HCT116 (cell line): ENCODE data around the gene INTS3. TPM values are rescaled to one million over a fixed set of nuclear protein-coding genes. Genes with fewer than 3 reads are reported as not detected.

ENCODE experiments used
- ATAC-seq: fragments of 200-7000 bp; cut with Tn5 transposase; 2 replicates; pipeline ENCODE4 v1.9.1; 2020; ENCODE audit warnings: mild to moderate bottlenecking, moderate library complexity
- BruUV-seq: library from RNA; stranded (reverse); fragments of 400-500 nt; replicated peaks from 2 replicates; lab custom pipeline; 2021; lab: Mats Ljungman, UMichigan
- CTCF ChIA-PET: fragments of 300-600 bp; sonication (Branson Sonifier 250); formaldehyde crosslinking; loops from one replicate; lab custom pipeline; 2021; ENCODE audit warnings: antibody characterized with exemption; lab: Charles Lee
- POLR2A ChIA-PET: fragments of 300-600, 350-600 bp; sonication (Branson Sonifier 250); formaldehyde crosslinking; loops from one replicate; lab custom pipeline; 2021; ENCODE audit warnings: antibody characterized with exemption; lab: Charles Lee
- RAD21 ChIA-PET, 2 experiments: fragments of 300-600 bp; sonication (Branson Sonifier 250); formaldehyde crosslinking; loops; one replicate each; lab custom pipeline; 2023; ENCODE audit warnings: low total read pairs in 2 of 2; ENCODE audit not compliant: uncharacterized antibody in 2 of 2, unreplicated experiment in 2 of 2, low non-redundant PET in 1 of 2; lab: Charles Lee
- DNase-seq: peaks from one replicate; pipeline ENCODE4 v3.0.0-alpha.2; 2010; ENCODE audit warnings: low read depth, low spot score
- H2AFZ ChIP-seq: fragments of 200-600 bp; shearing (Covaris generic), sonication (generic); 2 replicates; pipeline ENCODE4 v1.6.1; 2017; ENCODE audit warnings: low read depth, mixed run types, mixed read lengths, antibody characterized with exemption, low read length; ENCODE audit not compliant: poor library complexity, severe bottlenecking
- H3K27ac ChIP-seq: 2 replicates; pipeline ENCODE4 v1.5.1; 2012; ENCODE audit warnings: low read depth, low read length
- H3K27me3 ChIP-seq: fragments of 200-600 bp; sonication (generic); 2 replicates; pipeline ENCODE4 v1.6.1; 2016; ENCODE audit warnings: mixed run types, low read length, mixed read lengths; ENCODE audit not compliant: insufficient read depth
- H3K36me3 ChIP-seq, 2 experiments: fragments of 200-500 bp in 1 of 2; fragments of 200-600 bp in 1 of 2; sonication (Bioruptor generic) in 1 of 2; sonication (generic) in 1 of 2; 2 replicates each; pipeline versions ENCODE4 v1.5.1 to v1.6.1; 2014 to 2016; ENCODE audit warnings: low read length in 2 of 2, inconsistent platforms in 1 of 2, mixed read lengths in 1 of 2, mixed run types in 1 of 2; ENCODE audit not compliant: insufficient read depth in 2 of 2, control insufficient read depth in 1 of 2
- H3K4me1 ChIP-seq, 2 experiments: fragments of 200-600 bp in 1 of 2; sonication (generic) in 1 of 2; 2 replicates each; pipeline versions ENCODE4 v1.5.1 to v1.6.1; 2012 to 2017; ENCODE audit warnings: low read length in 2 of 2, inconsistent platforms in 1 of 2, mild to moderate bottlenecking in 1 of 2, mixed read lengths in 1 of 2, mixed run types in 1 of 2, moderate library complexity in 1 of 2; ENCODE audit not compliant: insufficient read depth in 2 of 2, control insufficient read depth in 1 of 2
- H3K4me2 ChIP-seq: fragments of 200-600 bp; sonication (generic); 2 replicates; pipeline ENCODE4 v1.6.1; 2017; ENCODE audit warnings: mixed run types, low read length, mixed read lengths
- H3K4me3 ChIP-seq, 2 experiments: fragments of 200-600 bp in 1 of 2; sonication (generic) in 1 of 2; replicated peaks in 1 of 2; 2 replicates each; pipeline ENCODE4 v1.5.1; 2011 to 2016; ENCODE audit warnings: low read length in 2 of 2, control low read depth in 1 of 2, low read depth in 1 of 2, mild to moderate bottlenecking in 1 of 2, mixed read lengths in 1 of 2, mixed run types in 1 of 2
- H3K79me2 ChIP-seq: fragments of 200-600 bp; sonication (generic); 2 replicates; pipeline ENCODE4 v1.6.1; 2017; ENCODE audit warnings: mild to moderate bottlenecking, mixed run types, low read length, moderate library complexity, mixed read lengths; ENCODE audit not compliant: insufficient read depth
- H3K9ac ChIP-seq: fragments of 200-600 bp; sonication (generic); 2 replicates; pipeline ENCODE4 v1.6.1; 2016; ENCODE audit warnings: low read length, mixed read lengths
- H3K9me2 ChIP-seq: fragments of 200-600 bp; sonication (generic), shearing (Covaris generic); 2 replicates; pipeline ENCODE4 v1.6.1; 2017; ENCODE audit warnings: mixed run types, mild to moderate bottlenecking, moderate library complexity; ENCODE audit not compliant: insufficient read depth
- H3K9me3 ChIP-seq, 2 experiments: fragments of 200-500 bp in 1 of 2; fragments of 200-600 bp in 1 of 2; sonication (Bioruptor generic) in 1 of 2; sonication (generic) in 1 of 2; 2 replicates each; pipeline ENCODE4 v1.6.1; 2014 to 2017; ENCODE audit warnings: low read length in 2 of 2, mixed read lengths in 2 of 2, inconsistent platforms in 1 of 2, low read depth in 1 of 2, mild to moderate bottlenecking in 1 of 2, mixed run types in 1 of 2, moderate library complexity in 1 of 2; ENCODE audit not compliant: control insufficient read depth in 1 of 2, insufficient read depth in 1 of 2
- H4K20me1 ChIP-seq: fragments of 200-600 bp; sonication (generic), shearing (Covaris generic); 2 replicates; pipeline ENCODE4 v1.6.1; 2017; ENCODE audit warnings: mixed run types, mild to moderate bottlenecking, moderate library complexity; ENCODE audit not compliant: insufficient read depth
- CBX3 ChIP-seq: IDR thresholded peaks from 2 replicates; pipeline ENCODE4 v1.6.1; 2012; ENCODE audit warnings: low read depth
- CEBPB ChIP-seq: IDR thresholded peaks from 2 replicates; pipeline ENCODE4 v1.6.1; 2012; ENCODE audit warnings: low read depth
- EGR1 ChIP-seq: IDR thresholded peaks from 2 replicates; pipeline ENCODE4 v1.6.1; 2012; ENCODE audit warnings: low read depth
- EZH2 ChIP-seq: fragments of 200-600 bp; sonication (generic); IDR thresholded peaks from 2 replicates; pipeline ENCODE4 v1.6.1; 2017; ENCODE audit warnings: antibody characterized with exemption, mixed run types
- EZH2phosphoT487 ChIP-seq: fragments of 200-600 bp; IDR thresholded peaks from 2 replicates; pipeline ENCODE4 v1.6.1; 2018; ENCODE audit warnings: antibody characterized with exemption, borderline replicate concordance
- FOSL1 ChIP-seq: IDR thresholded peaks from 2 replicates; pipeline ENCODE4 v1.6.1; 2012; ENCODE audit warnings: low read depth
- JUND ChIP-seq: IDR thresholded peaks from 2 replicates; pipeline ENCODE4 v1.6.1; 2012
- POLR2A ChIP-seq: IDR thresholded peaks from 2 replicates; pipeline ENCODE4 v1.7.0; 2011; ENCODE audit warnings: borderline replicate concordance; ENCODE audit not compliant: insufficient read depth, insufficient read length; ENCODE audit errors: extremely low read depth
- POLR2AphosphoS5 ChIP-seq: IDR thresholded peaks from 2 replicates; pipeline ENCODE4 v1.6.1; 2011; ENCODE audit warnings: mild to moderate bottlenecking, low read depth, low read length, moderate library complexity
- RAD21 ChIP-seq: IDR thresholded peaks from 2 replicates; pipeline ENCODE4 v1.6.1; 2012; ENCODE audit warnings: low read depth, mild to moderate bottlenecking
- SIN3A ChIP-seq: IDR thresholded peaks from 2 replicates; pipeline ENCODE4 v1.6.1; 2012; ENCODE audit warnings: low read depth
- SRF ChIP-seq: IDR thresholded peaks from 2 replicates; pipeline ENCODE4 v1.6.1; 2012; ENCODE audit warnings: low read depth
- TCF7L2 ChIP-seq: IDR thresholded peaks from 2 replicates; pipeline ENCODE4 v1.7.0; 2011; ENCODE audit warnings: borderline replicate concordance, inconsistent platforms; ENCODE audit not compliant: insufficient read depth, insufficient read length; ENCODE audit errors: extremely low read depth
- YY1 ChIP-seq: IDR thresholded peaks from 2 replicates; pipeline ENCODE4 v1.6.1; 2011; ENCODE audit warnings: low read length, low read depth, moderate library complexity, mild to moderate bottlenecking; ENCODE audit not compliant: insufficient replicate concordance; ENCODE audit errors: extremely low read depth
- ZFX ChIP-seq: fragments of 450-650 bp; IDR thresholded peaks from 2 replicates; pipeline ENCODE4 v1.6.1; 2017
- ZNF274 ChIP-seq: fragments of 200-500 bp; sonication (Bioruptor generic); IDR thresholded peaks from 2 replicates; pipeline ENCODE4 v1.6.1; 2014; ENCODE audit warnings: mild to moderate bottlenecking, low read depth, low read length, inconsistent platforms
- intact Hi-C: fragments of 100-400 bp; cut with micrococcal nuclease; formaldehyde crosslinking; loops from 2 replicates; pipeline ENCODE4 v1.10.0; 2022
- total RNA-seq: library from RNA; stranded (reverse); gene quantifications from one replicate; pipeline ENCODE4 v1.2.1, GENCODE V29; 2021; ENCODE audit not compliant: unreplicated experiment
- TF ChIP-seq, protein P1 (sequence below): IDR thresholded peaks from 2 replicates; pipeline ENCODE4 v1.6.1; 2012; ENCODE audit warnings: low read depth
- TF ChIP-seq, protein P2 (sequence below): IDR thresholded peaks from 2 replicates; pipeline ENCODE4 v1.6.1; 2012
- TF ChIP-seq, protein P3 (sequence below): IDR thresholded peaks from 2 replicates; pipeline ENCODE4 v1.6.1; 2011; ENCODE audit warnings: mild to moderate bottlenecking, low read length, moderate library complexity; ENCODE audit not compliant: insufficient replicate concordance; ENCODE audit errors: extremely low read depth

INTS3 gene
- total RNA-seq, 1 experiment from 2014 or later: 47.6 TPM

DNA sequence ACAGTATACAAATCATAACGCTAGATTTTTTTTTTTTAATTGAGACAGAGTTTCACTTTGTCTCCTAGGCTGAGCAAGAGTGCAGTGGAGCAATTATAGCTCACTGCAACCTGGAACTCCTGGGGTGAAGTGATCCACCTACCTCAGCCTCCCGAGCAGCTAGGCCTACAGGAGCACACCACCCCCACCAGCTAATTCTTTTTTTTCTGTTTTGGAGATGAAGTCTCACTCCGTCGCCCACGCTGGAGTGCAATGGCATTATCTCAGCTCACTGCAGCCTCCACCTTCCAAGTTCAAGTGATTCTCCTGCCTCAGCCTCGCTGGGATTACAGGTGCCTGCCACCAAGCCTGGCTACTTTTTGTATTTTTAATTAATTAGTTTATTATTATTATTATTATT is 28.1 kb upstream of the INTS3 start:
- TF ChIP-seq, protein P1, sequence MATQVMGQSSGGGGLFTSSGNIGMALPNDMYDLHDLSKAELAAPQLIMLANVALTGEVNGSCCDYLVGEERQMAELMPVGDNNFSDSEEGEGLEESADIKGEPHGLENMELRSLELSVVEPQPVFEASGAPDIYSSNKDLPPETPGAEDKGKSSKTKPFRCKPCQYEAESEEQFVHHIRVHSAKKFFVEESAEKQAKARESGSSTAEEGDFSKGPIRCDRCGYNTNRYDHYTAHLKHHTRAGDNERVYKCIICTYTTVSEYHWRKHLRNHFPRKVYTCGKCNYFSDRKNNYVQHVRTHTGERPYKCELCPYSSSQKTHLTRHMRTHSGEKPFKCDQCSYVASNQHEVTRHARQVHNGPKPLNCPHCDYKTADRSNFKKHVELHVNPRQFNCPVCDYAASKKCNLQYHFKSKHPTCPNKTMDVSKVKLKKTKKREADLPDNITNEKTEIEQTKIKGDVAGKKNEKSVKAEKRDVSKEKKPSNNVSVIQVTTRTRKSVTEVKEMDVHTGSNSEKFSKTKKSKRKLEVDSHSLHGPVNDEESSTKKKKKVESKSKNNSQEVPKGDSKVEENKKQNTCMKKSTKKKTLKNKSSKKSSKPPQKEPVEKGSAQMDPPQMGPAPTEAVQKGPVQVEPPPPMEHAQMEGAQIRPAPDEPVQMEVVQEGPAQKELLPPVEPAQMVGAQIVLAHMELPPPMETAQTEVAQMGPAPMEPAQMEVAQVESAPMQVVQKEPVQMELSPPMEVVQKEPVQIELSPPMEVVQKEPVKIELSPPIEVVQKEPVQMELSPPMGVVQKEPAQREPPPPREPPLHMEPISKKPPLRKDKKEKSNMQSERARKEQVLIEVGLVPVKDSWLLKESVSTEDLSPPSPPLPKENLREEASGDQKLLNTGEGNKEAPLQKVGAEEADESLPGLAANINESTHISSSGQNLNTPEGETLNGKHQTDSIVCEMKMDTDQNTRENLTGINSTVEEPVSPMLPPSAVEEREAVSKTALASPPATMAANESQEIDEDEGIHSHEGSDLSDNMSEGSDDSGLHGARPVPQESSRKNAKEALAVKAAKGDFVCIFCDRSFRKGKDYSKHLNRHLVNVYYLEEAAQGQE: no peak
- TF ChIP-seq EZH2 (no peak), FOSL1 (no peak), CBX3 (no peak), SRF (no peak), TCF7L2 (no peak), ZFX (no peak), EGR1 (no peak), EZH2phosphoT487 (no peak), YY1 (no peak), CEBPB (no peak), POLR2AphosphoS5 (no peak), POLR2A (no peak), ZNF274 (no peak), SIN3A (no peak), JUND (no peak), RAD21 (no peak)
- TF ChIP-seq, protein P2, sequence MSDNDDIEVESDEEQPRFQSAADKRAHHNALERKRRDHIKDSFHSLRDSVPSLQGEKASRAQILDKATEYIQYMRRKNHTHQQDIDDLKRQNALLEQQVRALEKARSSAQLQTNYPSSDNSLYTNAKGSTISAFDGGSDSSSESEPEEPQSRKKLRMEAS: no peak
- TF ChIP-seq, protein P3, sequence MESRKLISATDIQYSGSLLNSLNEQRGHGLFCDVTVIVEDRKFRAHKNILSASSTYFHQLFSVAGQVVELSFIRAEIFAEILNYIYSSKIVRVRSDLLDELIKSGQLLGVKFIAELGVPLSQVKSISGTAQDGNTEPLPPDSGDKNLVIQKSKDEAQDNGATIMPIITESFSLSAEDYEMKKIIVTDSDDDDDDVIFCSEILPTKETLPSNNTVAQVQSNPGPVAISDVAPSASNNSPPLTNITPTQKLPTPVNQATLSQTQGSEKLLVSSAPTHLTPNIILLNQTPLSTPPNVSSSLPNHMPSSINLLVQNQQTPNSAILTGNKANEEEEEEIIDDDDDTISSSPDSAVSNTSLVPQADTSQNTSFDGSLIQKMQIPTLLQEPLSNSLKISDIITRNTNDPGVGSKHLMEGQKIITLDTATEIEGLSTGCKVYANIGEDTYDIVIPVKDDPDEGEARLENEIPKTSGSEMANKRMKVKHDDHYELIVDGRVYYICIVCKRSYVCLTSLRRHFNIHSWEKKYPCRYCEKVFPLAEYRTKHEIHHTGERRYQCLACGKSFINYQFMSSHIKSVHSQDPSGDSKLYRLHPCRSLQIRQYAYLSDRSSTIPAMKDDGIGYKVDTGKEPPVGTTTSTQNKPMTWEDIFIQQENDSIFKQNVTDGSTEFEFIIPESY: no peak
- no TSS peak for BruUV-seq
- Histone ChIP-seq H3K4me1 (peaks cover 2 to 22% of the 10 kb centered on the region in 2 experiments; a peak in 2 of 4 replicates), H3K27ac (no peak overlapping the region), H3K9me3 (no peaks in the 10 kb centered on the region), H3K27me3 (no peaks in the 10 kb centered on the region), H4K20me1 (no peaks in the 10 kb centered on the region), H3K9ac (no peak overlapping the region), H3K9me2 (no peaks in the 10 kb centered on the region), H3K79me2 (no peaks in the 10 kb centered on the region), H3K36me3 (no peaks in the 10 kb centered on the region), H2AFZ (no peak overlapping the region), H3K4me2 (no peak overlapping the region), H3K4me3 (no peak overlapping the region)
- ChIA-PET RAD21 (no interaction called here), POLR2A (no interaction called here), CTCF (no interaction called here)
- ATAC-seq (no peak), DNase-seq (no peak)
- intact Hi-C loops: no loop called here
